ENCODE data around the gene SUSD6.

The SUSD6 gene

GRCh38 chr14:69708049-69708448 lies 96.7 kb downstream of the SUSD6 start:
- Histone ChIP-seq H3K36me3 (ENCODE audit: control insufficient read depth, insufficient read depth, low read length) (no peaks in the 10 kb centered on the region), H3K4me1 (ENCODE audit: control insufficient read depth, insufficient read depth, low read length) (peaks cover 18% of the 10 kb centered on the region), H3K4me3 (ENCODE audit: low read depth, low read length) (no peak overlapping the region), H3K27me3 (ENCODE audit: control insufficient read depth, insufficient read depth, low read length) (no peaks in the 10 kb centered on the region), H3K9ac (ENCODE audit: low read depth, low read length) (no peak overlapping the region), H3K9me3 (ENCODE audit: control insufficient read depth, insufficient read depth, low read length) (no peaks in the 10 kb centered on the region)

GRCh38 chr14:69708586-69709560 lies 97.5 kb downstream of the SUSD6 start:
- no peaks in the 10 kb centered on the region for H3K36me3 ChIP-seq (ENCODE audit: control insufficient read depth, insufficient read depth, low read length)
- no peaks in the 10 kb centered on the region for H3K27me3 ChIP-seq (ENCODE audit: control insufficient read depth, insufficient read depth, low read length)
- no peak overlapping the region for H3K9ac ChIP-seq (ENCODE audit: low read depth, low read length)
- H3K4me1 ChIP-seq (ENCODE audit: control insufficient read depth, insufficient read depth, low read length), result peaks cover 26% of the 10 kb centered on the region
- H3K4me3 ChIP-seq (ENCODE audit: low read depth, low read length), result no peak overlapping the region
- H3K9me3 ChIP-seq (ENCODE audit: control insufficient read depth, insufficient read depth, low read length), result no peaks in the 10 kb centered on the region

DNA sequence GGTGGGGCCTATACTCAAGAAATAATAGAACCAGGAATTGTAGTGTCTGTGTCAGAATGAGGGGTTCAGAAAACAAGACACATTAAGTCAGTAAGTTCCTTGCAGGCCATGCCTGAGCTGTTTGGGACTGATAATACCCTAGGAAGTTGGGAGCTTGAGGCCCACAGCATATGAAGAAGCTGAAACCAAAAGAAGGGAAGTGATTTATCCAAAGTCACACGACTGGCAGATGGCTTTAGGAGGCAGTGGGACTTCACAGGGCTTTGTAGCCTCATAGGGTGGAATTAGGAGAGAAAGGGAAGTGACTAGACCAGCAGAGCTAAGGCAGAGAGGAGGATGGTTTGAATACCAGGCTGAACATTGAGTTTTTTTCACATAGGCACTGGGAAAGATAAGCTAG lies 99.0 kb downstream of the SUSD6 start:
- Histone ChIP-seq H3K36me3 (ENCODE audit: control insufficient read depth, insufficient read depth, low read length) (no peaks in the 10 kb centered on the region), H3K4me1 (ENCODE audit: control insufficient read depth, insufficient read depth, low read length) (peaks cover 34% of the 10 kb centered on the region), H3K9ac (ENCODE audit: low read depth, low read length) (no peak overlapping the region), H3K9me3 (ENCODE audit: control insufficient read depth, insufficient read depth, low read length) (no peaks in the 10 kb centered on the region), H3K27me3 (ENCODE audit: control insufficient read depth, insufficient read depth, low read length) (no peaks in the 10 kb centered on the region), H3K4me3 (ENCODE audit: low read depth, low read length) (no peak overlapping the region)

GRCh38 chr14:69711065-69711464 lies 99.7 kb downstream of the SUSD6 start:
- no peaks in the 10 kb centered on the region for H3K27me3 ChIP-seq (ENCODE audit: control insufficient read depth, insufficient read depth, low read length)
- no peaks in the 10 kb centered on the region for H3K36me3 ChIP-seq (ENCODE audit: control insufficient read depth, insufficient read depth, low read length)
- H3K4me1 ChIP-seq (ENCODE audit: control insufficient read depth, insufficient read depth, low read length), result peaks cover 34% of the 10 kb centered on the region
- no peak overlapping the region for H3K4me3 ChIP-seq (ENCODE audit: low read depth, low read length)
- H3K9ac ChIP-seq (ENCODE audit: low read depth, low read length), result no peak overlapping the region
- no peaks in the 10 kb centered on the region for H3K9me3 ChIP-seq (ENCODE audit: control insufficient read depth, insufficient read depth, low read length)

DNA sequence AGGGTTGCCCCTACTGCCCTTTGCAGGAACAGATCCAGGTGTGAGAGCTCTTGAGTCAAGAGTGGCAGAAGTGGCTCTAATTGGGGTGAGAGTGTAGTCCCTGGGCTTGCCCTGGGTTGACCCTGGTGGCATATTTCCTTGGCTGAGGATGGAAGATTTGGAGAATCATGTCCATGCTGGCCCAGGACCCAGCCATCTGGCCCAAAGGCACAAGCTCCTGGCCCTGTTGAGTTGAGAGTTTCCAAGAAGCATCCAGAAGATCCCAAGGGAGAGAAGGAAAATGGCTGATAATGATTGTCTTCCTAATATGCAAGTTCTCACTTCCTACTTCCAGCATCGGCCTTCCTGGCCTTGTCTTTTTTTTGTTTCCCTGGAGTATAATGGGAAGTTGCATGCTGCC lies 100.1 kb downstream of the SUSD6 start:
- no peaks in the 10 kb centered on the region for H3K36me3 ChIP-seq (ENCODE audit: control insufficient read depth, insufficient read depth, low read length)
- no peaks in the 10 kb centered on the region for H3K27me3 ChIP-seq (ENCODE audit: control insufficient read depth, insufficient read depth, low read length)
- peaks cover 34% of the 10 kb centered on the region for H3K4me1 ChIP-seq (ENCODE audit: control insufficient read depth, insufficient read depth, low read length)
- H3K4me3 ChIP-seq (ENCODE audit: low read depth, low read length), result no peak overlapping the region
- no peaks in the 10 kb centered on the region for H3K9me3 ChIP-seq (ENCODE audit: control insufficient read depth, insufficient read depth, low read length)
- H3K9ac ChIP-seq (ENCODE audit: low read depth, low read length), result peak overlapping the region; percentile 32

DNA sequence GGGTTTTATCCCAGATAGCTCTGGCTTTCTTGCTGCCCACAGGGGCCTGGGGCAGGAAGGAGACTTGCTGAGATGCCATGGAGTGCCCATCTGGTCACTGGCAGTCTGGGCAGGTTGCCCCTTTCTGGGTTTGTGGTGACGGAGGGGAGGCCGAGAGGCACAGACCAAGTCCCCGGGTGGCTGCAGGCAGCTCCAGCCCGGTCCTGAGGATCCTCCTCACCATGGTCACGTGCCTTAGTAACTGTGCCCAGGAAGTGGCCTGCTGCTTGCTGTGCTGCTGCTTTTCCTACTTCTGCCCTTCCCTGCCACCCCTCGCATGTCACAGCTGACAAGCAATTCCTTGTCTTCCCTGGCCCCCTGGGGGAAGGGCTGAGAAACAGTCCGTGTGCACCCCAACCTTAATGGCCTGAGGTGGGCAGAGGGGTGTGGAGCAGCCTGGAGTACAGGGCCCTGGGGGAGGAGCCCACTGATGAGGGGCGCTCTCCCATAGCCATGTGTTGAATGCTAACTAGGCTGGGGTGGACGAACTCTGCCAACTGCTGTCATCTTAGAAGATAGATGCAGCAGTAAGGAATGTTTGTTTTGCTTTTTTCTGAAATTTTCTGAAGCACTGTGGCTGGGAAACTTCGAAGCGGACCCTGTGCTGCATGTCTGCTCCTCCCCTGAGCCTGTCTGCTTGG lies 100.6 kb downstream of the SUSD6 start:
- H3K36me3 ChIP-seq (ENCODE audit: control insufficient read depth, insufficient read depth, low read length), result no peaks in the 10 kb centered on the region
- H3K27me3 ChIP-seq (ENCODE audit: control insufficient read depth, insufficient read depth, low read length), result no peaks in the 10 kb centered on the region
- peaks cover 34% of the 10 kb centered on the region for H3K4me1 ChIP-seq (ENCODE audit: control insufficient read depth, insufficient read depth, low read length)
- H3K9me3 ChIP-seq (ENCODE audit: control insufficient read depth, insufficient read depth, low read length), result no peaks in the 10 kb centered on the region
- peak overlapping the region; percentile 32 for H3K9ac ChIP-seq (ENCODE audit: low read depth, low read length)
- no peak overlapping the region for H3K4me3 ChIP-seq (ENCODE audit: low read depth, low read length)

DNA sequence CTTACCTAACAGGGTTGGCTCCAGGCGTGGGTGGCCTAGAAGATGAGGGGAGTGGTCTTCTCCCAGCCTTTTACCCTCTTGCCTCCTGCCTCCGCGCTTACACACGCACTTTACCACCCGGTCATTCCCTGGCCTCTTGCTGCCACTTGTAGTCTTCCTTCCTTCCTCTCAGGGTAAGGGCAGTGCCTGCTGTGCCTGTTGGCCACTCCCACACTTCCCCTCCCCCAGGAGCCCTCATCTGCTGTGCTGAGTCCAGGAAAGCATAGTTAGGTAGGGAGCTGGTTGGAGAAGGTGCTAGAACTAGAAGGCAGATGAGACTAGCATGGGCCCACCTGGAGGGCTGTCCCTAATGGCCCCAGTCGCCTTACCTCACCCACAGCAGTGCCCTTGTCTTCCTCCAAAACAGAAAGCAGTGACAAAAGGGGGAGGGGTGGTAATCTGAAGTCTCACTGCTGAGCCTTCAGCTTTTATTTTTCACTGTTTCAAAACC lies 101.2 kb downstream of the SUSD6 start:
- H3K4me3 ChIP-seq (ENCODE audit: low read depth, low read length), result no peak overlapping the region
- H3K27me3 ChIP-seq (ENCODE audit: control insufficient read depth, insufficient read depth, low read length), result no peaks in the 10 kb centered on the region
- H3K4me1 ChIP-seq (ENCODE audit: control insufficient read depth, insufficient read depth, low read length), result peaks cover 34% of the 10 kb centered on the region
- no peaks in the 10 kb centered on the region for H3K36me3 ChIP-seq (ENCODE audit: control insufficient read depth, insufficient read depth, low read length)
- H3K9me3 ChIP-seq (ENCODE audit: control insufficient read depth, insufficient read depth, low read length), result no peaks in the 10 kb centered on the region
- H3K9ac ChIP-seq (ENCODE audit: low read depth, low read length), result peak overlapping the region; percentile 32

DNA sequence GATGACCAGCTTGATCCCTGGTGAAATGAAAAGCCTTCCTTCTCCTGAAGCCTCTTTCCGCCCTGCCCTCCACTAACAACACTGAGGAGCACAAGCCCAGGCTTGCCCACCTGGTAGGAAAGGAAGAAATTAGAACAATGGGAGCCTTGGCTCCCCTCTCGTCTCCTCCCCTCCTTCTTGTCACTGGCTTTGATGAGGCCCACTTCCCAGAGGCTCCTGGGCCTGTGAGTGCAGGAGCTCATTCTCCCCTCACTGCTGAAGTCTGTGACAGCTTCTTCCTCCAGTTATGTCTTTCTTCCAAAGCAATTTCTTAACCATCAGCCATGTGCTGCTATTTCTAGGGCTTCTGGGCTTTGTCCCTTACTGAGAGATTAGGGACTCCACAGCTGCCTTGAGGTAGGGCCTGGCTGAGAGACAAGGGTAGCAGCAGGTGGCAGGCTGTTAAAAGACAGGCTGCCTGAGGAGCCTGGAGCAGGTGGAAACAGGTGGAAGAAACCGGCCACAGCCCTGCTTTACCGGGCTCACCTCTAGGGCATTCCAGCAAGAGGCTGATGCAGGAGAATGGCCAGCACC lies 101.9 kb downstream of the SUSD6 start:
- Histone ChIP-seq H3K9ac (ENCODE audit: low read depth, low read length) (peak overlapping the region; percentile 28), H3K4me1 (ENCODE audit: control insufficient read depth, insufficient read depth, low read length) (peaks cover 34% of the 10 kb centered on the region), H3K36me3 (ENCODE audit: control insufficient read depth, insufficient read depth, low read length) (no peaks in the 10 kb centered on the region), H3K27me3 (ENCODE audit: control insufficient read depth, insufficient read depth, low read length) (no peaks in the 10 kb centered on the region), H3K9me3 (ENCODE audit: control insufficient read depth, insufficient read depth, low read length) (no peaks in the 10 kb centered on the region), H3K4me3 (ENCODE audit: low read depth, low read length) (no peak overlapping the region)

- Histone ChIP-seq H3K27me3 (ENCODE audit: control insufficient read depth, insufficient read depth, low read length) (no peaks in the 10 kb centered on the region), H3K4me1 (ENCODE audit: control insufficient read depth, insufficient read depth, low read length) (peaks cover 29% of the 10 kb centered on the region), H3K9ac (ENCODE audit: low read depth, low read length) (no peak overlapping the region), H3K4me3 (ENCODE audit: low read depth, low read length) (no peak overlapping the region), H3K9me3 (ENCODE audit: control insufficient read depth, insufficient read depth, low read length) (no peaks in the 10 kb centered on the region), H3K36me3 (ENCODE audit: control insufficient read depth, insufficient read depth, low read length) (no peaks in the 10 kb centered on the region)
These were observed 102.7 kb downstream of the SUSD6 start for GRCh38 chr14:69713993-69714679.

GRCh38 chr14:69715725-69716477 lies 104.5 kb downstream of the SUSD6 start:
- H3K27me3 ChIP-seq (ENCODE audit: control insufficient read depth, insufficient read depth, low read length), result no peaks in the 10 kb centered on the region
- peaks cover 29% of the 10 kb centered on the region for H3K4me1 ChIP-seq (ENCODE audit: control insufficient read depth, insufficient read depth, low read length)
- H3K4me3 ChIP-seq (ENCODE audit: low read depth, low read length), result no peak overlapping the region
- H3K9ac ChIP-seq (ENCODE audit: low read depth, low read length), result no peak overlapping the region
- no peaks in the 10 kb centered on the region for H3K36me3 ChIP-seq (ENCODE audit: control insufficient read depth, insufficient read depth, low read length)
- no peaks in the 10 kb centered on the region for H3K9me3 ChIP-seq (ENCODE audit: control insufficient read depth, insufficient read depth, low read length)
